MCF 10A (cell line): ENCODE data around the gene PSMC5. TPM values are rescaled to one million over a fixed set of nuclear protein-coding genes. Genes with fewer than 3 reads are reported as not detected.
"Not testable (repeated sequence)": the region's sequence is repeated elsewhere in the genome, so short reads cannot be mapped to it uniquely, and the experiment has no call there.

Experiments used
- BruUV-seq: library from RNA; stranded (reverse); fragments of 400-500 nt; replicated peaks from 2 replicates; lab custom pipeline; 2021; lab: Mats Ljungman, UMichigan
- CTCF ChIA-PET: fragments of 300-600 bp; sonication (Branson Sonifier 250); formaldehyde crosslinking; extraction: SDS; loops from one replicate; lab custom pipeline; 2021; ENCODE audit warnings: antibody characterized with exemption, inconsistent platforms; lab: Yijun Ruan, JAX
- POLR2A ChIA-PET: fragments of 300-600, 350-650 bp; sonication (Branson Sonifier 250); formaldehyde crosslinking; extraction: SDS; loops from one replicate; lab custom pipeline; 2020; ENCODE audit warnings: antibody characterized with exemption, inconsistent platforms; lab: Yijun Ruan, JAX
- DNase-seq: peaks from one replicate; pipeline ENCODE4 v3.0.0-alpha.2; 2018; ENCODE audit not compliant: unreplicated experiment
- H3K27ac Mint-ChIP-seq: one replicate; pipeline ENCODE4 v1.8.0; 2022; ENCODE audit warnings: mild to moderate bottlenecking, low read depth, mixed read lengths; ENCODE audit not compliant: unreplicated experiment
- H3K27me3 Mint-ChIP-seq: one replicate; pipeline ENCODE4 v1.8.0; 2022; ENCODE audit warnings: mixed read lengths; ENCODE audit not compliant: insufficient read depth, unreplicated experiment
- H3K36me3 Mint-ChIP-seq: one replicate; pipeline ENCODE4 v1.8.0; 2022; ENCODE audit warnings: mild to moderate bottlenecking, moderate library complexity, mixed read lengths; ENCODE audit not compliant: insufficient read depth, unreplicated experiment
- H3K4me1 Mint-ChIP-seq: one replicate; pipeline ENCODE4 v1.8.0; 2022; ENCODE audit warnings: mixed read lengths; ENCODE audit not compliant: insufficient read depth, unreplicated experiment
- H3K4me3 Mint-ChIP-seq: one replicate; pipeline ENCODE4 v1.8.0; 2022; ENCODE audit warnings: mild to moderate bottlenecking, moderate library complexity, mixed read lengths; ENCODE audit not compliant: unreplicated experiment
- H3K9me3 Mint-ChIP-seq: one replicate; pipeline ENCODE4 v1.8.0; 2022; ENCODE audit warnings: mixed read lengths; ENCODE audit not compliant: unreplicated experiment
- intact Hi-C: fragments of 100-400 bp; cut with micrococcal nuclease; formaldehyde crosslinking; loops from 2 replicates; pipeline ENCODE4 v1.14.1; 2022
- total RNA-seq: library from RNA; stranded (reverse); gene quantifications from 2 replicates; pipeline ENCODE4 v1.2.3, GENCODE V29; 2022
- TF ChIP-seq, protein P1 (sequence below): fragments of 200-600 bp; IDR thresholded peaks from one replicate; pipeline ENCODE4 v1.8.0; 2022; ENCODE audit warnings: antibody characterized with exemption, mild to moderate bottlenecking; ENCODE audit not compliant: unreplicated experiment

PSMC5 gene
- total RNA-seq, 1 experiment from 2014 or later: 148 TPM

DNA sequence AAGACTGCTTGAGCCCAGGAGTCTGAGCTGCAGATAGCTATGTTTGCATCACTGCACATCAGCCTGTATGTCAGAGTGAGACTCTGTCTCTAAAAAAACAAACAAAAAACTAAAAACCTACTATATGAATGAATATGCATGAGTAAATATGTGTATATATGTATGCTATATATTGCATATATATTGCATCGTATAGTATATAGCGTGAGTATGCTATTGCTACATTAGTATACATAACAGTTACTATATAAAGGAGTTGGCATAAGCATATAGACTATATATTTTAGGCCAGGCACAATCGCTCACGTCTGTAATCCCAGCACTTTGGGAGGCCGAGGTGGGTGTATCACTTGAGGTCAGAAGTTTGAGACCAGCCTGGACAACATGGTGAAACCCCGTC, 37.2 kb upstream of the PSMC5 start:
- ChIA-PET CTCF (no interaction called here), POLR2A (interaction anchor here (12.7 kb wide), 1 partner anchor 13 kb away, joined by 211 read pairs; the partner anchor contains the start of genes CCDC47 and DDX42)
- BruUV-seq: no TSS peak
- DNase-seq: no peak
- Mint-ChIP-seq H3K4me3 (no peak overlapping the region), H3K36me3 (peaks cover 89% of the 10 kb centered on the region), H3K9me3 (no peaks in the 10 kb centered on the region), H3K4me1 (peaks cover 18% of the 10 kb centered on the region), H3K27ac (no peak overlapping the region), H3K27me3 (no peaks in the 10 kb centered on the region)
- TF ChIP-seq, protein P1, sequence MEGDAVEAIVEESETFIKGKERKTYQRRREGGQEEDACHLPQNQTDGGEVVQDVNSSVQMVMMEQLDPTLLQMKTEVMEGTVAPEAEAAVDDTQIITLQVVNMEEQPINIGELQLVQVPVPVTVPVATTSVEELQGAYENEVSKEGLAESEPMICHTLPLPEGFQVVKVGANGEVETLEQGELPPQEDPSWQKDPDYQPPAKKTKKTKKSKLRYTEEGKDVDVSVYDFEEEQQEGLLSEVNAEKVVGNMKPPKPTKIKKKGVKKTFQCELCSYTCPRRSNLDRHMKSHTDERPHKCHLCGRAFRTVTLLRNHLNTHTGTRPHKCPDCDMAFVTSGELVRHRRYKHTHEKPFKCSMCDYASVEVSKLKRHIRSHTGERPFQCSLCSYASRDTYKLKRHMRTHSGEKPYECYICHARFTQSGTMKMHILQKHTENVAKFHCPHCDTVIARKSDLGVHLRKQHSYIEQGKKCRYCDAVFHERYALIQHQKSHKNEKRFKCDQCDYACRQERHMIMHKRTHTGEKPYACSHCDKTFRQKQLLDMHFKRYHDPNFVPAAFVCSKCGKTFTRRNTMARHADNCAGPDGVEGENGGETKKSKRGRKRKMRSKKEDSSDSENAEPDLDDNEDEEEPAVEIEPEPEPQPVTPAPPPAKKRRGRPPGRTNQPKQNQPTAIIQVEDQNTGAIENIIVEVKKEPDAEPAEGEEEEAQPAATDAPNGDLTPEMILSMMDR: no peak
- intact Hi-C loops: no loop called here

GRCh38 chr17:63792055-63792729, 35.0 kb upstream of the PSMC5 start:
- intact Hi-C loops: no loop called here
- POLR2A ChIA-PET: interaction anchor here (0.9 to 12.7 kb wide), 7 partner anchors 9 to 169 kb away, joined by 3 to 211 read pairs (median 4); partner anchors contain the start of genes CCDC47, DDX42 and FTSJ3
- no peaks in the 10 kb centered on the region for H3K9me3 Mint-ChIP-seq
- peak; percentile 25 for DNase-seq
- no TSS peak for BruUV-seq
- CTCF ChIA-PET: interaction anchor here (0.6 to 0.8 kb wide), 5 partner anchors 17 to 296 kb away, joined by 3 to 6 read pairs (median 3); partner anchors contain the start of gene DDX42
- peak overlapping the region; percentile 91 for H3K27ac Mint-ChIP-seq
- no peak overlapping the region for H3K4me3 Mint-ChIP-seq
- TF ChIP-seq, protein P1: no peak
- H3K36me3 Mint-ChIP-seq: peaks cover 96% of the 10 kb centered on the region
- no peaks in the 10 kb centered on the region for H3K27me3 Mint-ChIP-seq
- peaks cover 13% of the 10 kb centered on the region for H3K4me1 Mint-ChIP-seq

DNA sequence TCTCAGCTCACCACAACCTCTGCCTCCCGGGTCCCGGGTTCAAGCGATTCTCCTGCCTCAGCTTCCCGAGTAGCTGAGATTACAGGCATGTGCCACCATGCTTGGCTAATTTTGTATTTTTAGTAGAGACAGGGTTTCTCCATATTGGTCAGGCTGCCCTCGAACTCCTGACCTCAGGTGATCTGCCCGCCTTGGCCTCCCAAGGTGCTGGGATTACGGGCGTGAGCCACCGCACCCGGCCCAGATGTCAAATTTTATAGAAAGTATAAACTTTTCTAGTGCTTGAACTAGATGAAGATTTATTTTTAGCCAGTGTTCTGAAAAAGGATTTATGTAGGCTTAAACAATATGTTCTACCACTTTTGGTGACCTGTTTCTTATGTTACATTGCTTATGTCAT, 30.9 kb upstream of the PSMC5 start:
- ChIA-PET CTCF (interaction anchor here (1.1 to 1.2 kb wide), 2 partner anchors 8 to 10 kb away, joined by 4 to 5 read pairs; no protein-coding TSS in a partner anchor), POLR2A (interaction anchor here (0.6 to 2.2 kb wide), 6 partner anchors 12 to 100 kb away, joined by 3 to 6 read pairs (median 3); partner anchors contain the start of gene CCDC47)
- H3K27ac Mint-ChIP-seq, H3K27me3 Mint-ChIP-seq, H3K9me3 Mint-ChIP-seq, DNase-seq, H3K4me3 Mint-ChIP-seq, BruUV-seq, intact Hi-C loops: not testable (repeated sequence)
- H3K36me3 Mint-ChIP-seq: peaks cover 99% of the 10 kb centered on the region
- peaks cover 13% of the 10 kb centered on the region for H3K4me1 Mint-ChIP-seq

DNA sequence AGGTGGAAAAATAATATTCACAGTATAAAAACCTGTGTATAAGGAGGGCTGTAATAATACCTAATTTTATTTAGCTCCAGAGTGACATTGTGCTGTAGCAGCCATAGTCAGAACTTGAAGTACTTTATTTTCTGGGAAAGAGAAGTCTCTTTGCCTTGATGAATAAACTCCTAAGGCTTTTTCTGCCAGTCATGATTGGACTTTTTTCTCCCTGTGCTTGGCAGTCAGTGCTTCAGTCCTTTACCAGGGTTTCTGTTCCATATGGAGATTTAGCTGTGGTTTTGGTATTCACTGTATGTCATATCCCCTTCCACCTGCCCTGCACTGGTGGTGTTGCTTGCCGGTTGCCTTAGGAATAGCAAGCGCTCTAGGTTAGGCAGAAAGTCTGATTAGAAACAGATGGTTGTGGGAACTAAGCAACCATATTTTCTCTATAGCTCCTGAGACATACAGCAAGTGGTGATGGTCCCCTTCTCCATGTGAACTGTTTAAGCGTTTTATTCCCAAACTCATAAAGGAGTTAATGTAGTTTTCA, 28.6 kb upstream of the PSMC5 start:
- Mint-ChIP-seq H3K9me3 (no peaks in the 10 kb centered on the region), H3K4me1 (no peaks in the 10 kb centered on the region), H3K36me3 (peaks cover 100% of the 10 kb centered on the region), H3K4me3 (no peak overlapping the region), H3K27me3 (no peaks in the 10 kb centered on the region), H3K27ac (no peak overlapping the region)
- ChIA-PET CTCF (no interaction called here), POLR2A (interaction anchor here (1.1 to 2.8 kb wide), 6 partner anchors 13 to 40 kb away, joined by 3 to 10 read pairs (median 4); partner anchors contain the start of genes CCDC47, DDX42 and PSMC5)
- intact Hi-C loops: no loop called here
- no peak for DNase-seq
- TF ChIP-seq, protein P1: no peak
- no TSS peak for BruUV-seq
